GM23338 (cell line): ENCODE results near the gene TRAF3. TPM values are rescaled to one million over a fixed set of nuclear protein-coding genes. Genes with fewer than 3 reads are reported as not detected.

Experiments used
- ATAC-seq: fragments of 200-7000 bp; cut with Tn5 transposase; 3 replicates; pipeline ENCODE4 v1.9.1; 2020
- DNase-seq: peaks from one replicate; pipeline ENCODE4 v3.0.0-alpha.2; 2015; ENCODE audit warnings: low spot score
- H2AFZ ChIP-seq: fragments of 200-600 bp; sonication (generic); 2 replicates; pipeline ENCODE4 v1.8.0; 2016; ENCODE audit warnings: antibody characterized with exemption, mild to moderate bottlenecking, moderate library complexity
- H3F3A ChIP-seq: fragments of 200-600 bp; sonication (generic); replicated peaks from 2 replicates; pipeline ENCODE4 v1.8.0; 2017; ENCODE audit warnings: antibody characterized with exemption, mixed run types, low read depth
- H3K27ac ChIP-seq: fragments of 200-600 bp; sonication (generic); 2 replicates; pipeline ENCODE4 v1.6.1; 2016; ENCODE audit warnings: low read depth
- H3K27me3 ChIP-seq: fragments of 200-600 bp; sonication (generic); 2 replicates; pipeline ENCODE4 v1.8.0; 2016; ENCODE audit warnings: mild to moderate bottlenecking, mixed run types, moderate library complexity; ENCODE audit not compliant: insufficient read depth
- H3K36me3 ChIP-seq: fragments of 200-600 bp; sonication (generic); 2 replicates; pipeline ENCODE4 v1.8.0; 2016; ENCODE audit warnings: mild to moderate bottlenecking; ENCODE audit not compliant: insufficient read depth
- H3K4me1 ChIP-seq: fragments of 200-600 bp; sonication (generic); 2 replicates; pipeline ENCODE4 v1.8.0; 2016; ENCODE audit warnings: mild to moderate bottlenecking, moderate library complexity; ENCODE audit not compliant: insufficient read depth
- H3K4me2 ChIP-seq: fragments of 200-600 bp; sonication (generic); 2 replicates; pipeline ENCODE4 v1.7.1; 2017; ENCODE audit warnings: mixed run types
- H3K4me3 ChIP-seq: fragments of 200-600 bp; sonication (generic); 2 replicates; pipeline ENCODE4 v1.6.1; 2016; ENCODE audit warnings: mixed run types
- H3K79me2 ChIP-seq: fragments of 200-600 bp; sonication (generic); replicated peaks from 2 replicates; pipeline ENCODE4 v1.8.0; 2017; ENCODE audit warnings: mild to moderate bottlenecking; ENCODE audit not compliant: insufficient read depth
- H3K9me2 ChIP-seq: fragments of 200-600 bp; sonication (generic); 2 replicates; pipeline ENCODE4 v1.8.0; 2017; ENCODE audit not compliant: insufficient read depth
- H4K20me1 ChIP-seq: fragments of 200-600 bp; sonication (generic); replicated peaks from 2 replicates; pipeline ENCODE4 v1.8.0; 2017; ENCODE audit warnings: mild to moderate bottlenecking; ENCODE audit not compliant: insufficient read depth
- H3K27ac Mint-ChIP-seq: 2 replicates; pipeline ENCODE4 v1.8.0; 2020; ENCODE audit warnings: inconsistent platforms, mild to moderate bottlenecking, moderate library complexity, mixed read lengths
- H3K27me3 Mint-ChIP-seq: 3 replicates; pipeline ENCODE4 v1.8.0; 2022; ENCODE audit warnings: low read depth, mild to moderate bottlenecking, moderate library complexity, mixed read lengths, inconsistent platforms; ENCODE audit not compliant: insufficient read depth, poor library complexity
- H3K36me3 Mint-ChIP-seq: 3 replicates; pipeline ENCODE4 v1.8.0; 2021; ENCODE audit warnings: low read depth, mild to moderate bottlenecking, inconsistent platforms, moderate library complexity, mixed read lengths
- H3K4me1 Mint-ChIP-seq: 3 replicates; pipeline ENCODE4 v1.8.0; 2020; ENCODE audit warnings: mild to moderate bottlenecking, inconsistent platforms, mixed read lengths
- H3K4me3 Mint-ChIP-seq: 3 replicates; pipeline ENCODE4 v1.8.0; 2021; ENCODE audit warnings: moderate library complexity, mild to moderate bottlenecking, inconsistent platforms, mixed read lengths
- H3K9me3 Mint-ChIP-seq: 3 replicates; pipeline ENCODE4 v1.8.0; 2020; ENCODE audit warnings: moderate library complexity, mild to moderate bottlenecking, inconsistent platforms, mixed read lengths
- CREB1 ChIP-seq: fragments of 250-450 bp; sonication (Bioruptor Pico); IDR thresholded peaks from 2 replicates; pipeline ENCODE4 v1.5.0; 2020; ENCODE audit warnings: low read depth, mild to moderate bottlenecking, moderate library complexity
- EZH2 ChIP-seq: fragments of 200-600 bp; sonication (generic); IDR thresholded peaks from one replicate; pipeline ENCODE4 v1.8.0; 2017; ENCODE audit warnings: antibody characterized with exemption, mild to moderate bottlenecking, low read depth; ENCODE audit not compliant: unreplicated experiment
- EZH2phosphoT487 ChIP-seq: fragments of 200-600 bp; sonication (generic); IDR thresholded peaks from one replicate; pipeline ENCODE4 v1.8.1; 2018; ENCODE audit warnings: antibody characterized with exemption; ENCODE audit not compliant: unreplicated experiment
- JUNB ChIP-seq: IDR thresholded peaks from one replicate; pipeline ENCODE4 v1.6.1; 2016; ENCODE audit warnings: antibody characterized with exemption; ENCODE audit not compliant: unreplicated experiment
- NANOG ChIP-seq: IDR thresholded peaks from 2 replicates; pipeline ENCODE4 v1.6.1; 2016; ENCODE audit warnings: antibody characterized with exemption, borderline replicate concordance
- POLR2AphosphoS5 ChIP-seq: IDR thresholded peaks from 2 replicates; pipeline ENCODE4 v1.6.1; 2016; ENCODE audit warnings: antibody characterized with exemption, low read depth
- STAT1 ChIP-seq: IDR thresholded peaks from one replicate; pipeline ENCODE4 v1.6.1; 2016; ENCODE audit warnings: antibody characterized with exemption; ENCODE audit not compliant: unreplicated experiment
- ZNF114 ChIP-seq: fragments of 250-450 bp; sonication (Bioruptor Pico); IDR thresholded peaks from 2 replicates; pipeline ENCODE4 v1.5.0; 2020; ENCODE audit warnings: mild to moderate bottlenecking, moderate library complexity
- ZNF331 ChIP-seq: fragments of 250-450 bp; sonication (Bioruptor Pico); IDR thresholded peaks from 2 replicates; pipeline ENCODE4 v1.5.0; 2020; ENCODE audit warnings: low read depth, mild to moderate bottlenecking, moderate library complexity
- polyA plus RNA-seq: library from polyadenylated mRNA; unstranded; fragments of >200 nt; fragmentation: Nextera tagmentation; extraction: Ambion mirVana; gene quantifications from 2 replicates; pipeline ENCODE4 v1.2.1, GENCODE V29; 2016
- total RNA-seq: library from RNA; depleted of rRNA; stranded (reverse); fragments of >200 nt; shearing (Covaris generic); gene quantifications from 2 replicates; pipeline ENCODE4 v1.2.3, GENCODE V29; 2014
- TF ChIP-seq, protein P1 (sequence below), 2 experiments: fragments of 200-600 bp in 1 of 2; sonication (generic) in 1 of 2; conservative IDR thresholded peaks; 2 replicates each; pipeline versions ENCODE4 v1.5.1 to v1.6.1; 2016 to 2017; ENCODE audit warnings: antibody characterized with exemption in 2 of 2, low read depth in 2 of 2, mild to moderate bottlenecking in 2 of 2, moderate library complexity in 1 of 2
- TF ChIP-seq, protein P2 (sequence below): IDR thresholded peaks from 2 replicates; pipeline ENCODE4 v1.6.1; 2016; ENCODE audit warnings: antibody characterized with exemption
- TF ChIP-seq, protein P3 (sequence below): IDR thresholded peaks from one replicate; pipeline ENCODE4 v1.6.1; 2018; ENCODE audit warnings: antibody characterized with exemption; ENCODE audit not compliant: unreplicated experiment
- TF ChIP-seq, protein P4 (sequence below): fragments of 250-450 bp; sonication (Bioruptor Pico); IDR thresholded peaks from 2 replicates; pipeline ENCODE4 v1.5.0; 2020; ENCODE audit warnings: mild to moderate bottlenecking, moderate library complexity

TRAF3 gene
- total and polyA plus RNA-seq, 2 experiments from 2014 or later, result 3.7 to 9.3 TPM

DNA sequence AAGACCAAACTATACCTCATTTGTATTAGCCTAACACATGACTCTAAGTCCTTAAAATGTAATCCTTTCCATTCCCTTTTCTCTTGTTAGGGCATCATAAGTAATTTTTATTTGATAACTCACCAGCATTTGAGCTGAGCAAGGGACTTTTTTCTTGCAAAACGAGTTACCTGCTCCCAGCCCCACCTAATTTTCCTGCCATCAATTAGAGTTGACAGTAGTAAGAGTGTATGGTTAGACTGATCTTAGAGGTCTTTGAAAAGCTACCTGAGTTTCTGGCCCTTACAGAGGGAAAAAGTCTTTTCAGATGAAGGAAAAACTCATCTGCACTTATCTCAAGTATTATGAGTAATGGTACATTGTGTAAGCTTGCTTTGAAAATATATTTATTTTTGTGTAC, 111.5 kb downstream of the TRAF3 start:
- Mint-ChIP-seq H3K4me3 (no peak overlapping the region), H3K4me1 (peaks cover 6% of the 10 kb centered on the region; the same call in 1 of the 3 replicates), H3K27ac (no peak overlapping the region), H3K9me3 (no peaks in the 10 kb centered on the region), H3K36me3 (no peaks in the 10 kb centered on the region), H3K27me3 (no peaks in the 10 kb centered on the region)
- Histone ChIP-seq H3K4me1 (no peaks in the 10 kb centered on the region), H2AFZ (no peak overlapping the region), H3K9me2 (no peaks in the 10 kb centered on the region), H4K20me1 (no peaks in the 10 kb centered on the region), H3K36me3 (no peaks in the 10 kb centered on the region), H3K4me3 (no peak overlapping the region), H3K27ac (no peak overlapping the region), H3K27me3 (no peaks in the 10 kb centered on the region), H3K79me2 (no peaks in the 10 kb centered on the region), H3F3A (no peaks in the 10 kb centered on the region), H3K4me2 (no peak overlapping the region)
- TF ChIP-seq EZH2phosphoT487 (no peak), POLR2AphosphoS5 (no peak), ZNF331 (CRISPR knock-in tag) (no peak), CREB1 (CRISPR knock-in tag) (no peak), EZH2 (no peak), JUNB (no peak), NANOG (no peak), ZNF114 (no peak), STAT1 (no peak)
- TF ChIP-seq, protein P1, sequence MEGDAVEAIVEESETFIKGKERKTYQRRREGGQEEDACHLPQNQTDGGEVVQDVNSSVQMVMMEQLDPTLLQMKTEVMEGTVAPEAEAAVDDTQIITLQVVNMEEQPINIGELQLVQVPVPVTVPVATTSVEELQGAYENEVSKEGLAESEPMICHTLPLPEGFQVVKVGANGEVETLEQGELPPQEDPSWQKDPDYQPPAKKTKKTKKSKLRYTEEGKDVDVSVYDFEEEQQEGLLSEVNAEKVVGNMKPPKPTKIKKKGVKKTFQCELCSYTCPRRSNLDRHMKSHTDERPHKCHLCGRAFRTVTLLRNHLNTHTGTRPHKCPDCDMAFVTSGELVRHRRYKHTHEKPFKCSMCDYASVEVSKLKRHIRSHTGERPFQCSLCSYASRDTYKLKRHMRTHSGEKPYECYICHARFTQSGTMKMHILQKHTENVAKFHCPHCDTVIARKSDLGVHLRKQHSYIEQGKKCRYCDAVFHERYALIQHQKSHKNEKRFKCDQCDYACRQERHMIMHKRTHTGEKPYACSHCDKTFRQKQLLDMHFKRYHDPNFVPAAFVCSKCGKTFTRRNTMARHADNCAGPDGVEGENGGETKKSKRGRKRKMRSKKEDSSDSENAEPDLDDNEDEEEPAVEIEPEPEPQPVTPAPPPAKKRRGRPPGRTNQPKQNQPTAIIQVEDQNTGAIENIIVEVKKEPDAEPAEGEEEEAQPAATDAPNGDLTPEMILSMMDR (conservative IDR thresholded peaks at IDR 0.05; ENCODE audit: low read depth in 2 of 2), result no peak
- TF ChIP-seq, protein P2, sequence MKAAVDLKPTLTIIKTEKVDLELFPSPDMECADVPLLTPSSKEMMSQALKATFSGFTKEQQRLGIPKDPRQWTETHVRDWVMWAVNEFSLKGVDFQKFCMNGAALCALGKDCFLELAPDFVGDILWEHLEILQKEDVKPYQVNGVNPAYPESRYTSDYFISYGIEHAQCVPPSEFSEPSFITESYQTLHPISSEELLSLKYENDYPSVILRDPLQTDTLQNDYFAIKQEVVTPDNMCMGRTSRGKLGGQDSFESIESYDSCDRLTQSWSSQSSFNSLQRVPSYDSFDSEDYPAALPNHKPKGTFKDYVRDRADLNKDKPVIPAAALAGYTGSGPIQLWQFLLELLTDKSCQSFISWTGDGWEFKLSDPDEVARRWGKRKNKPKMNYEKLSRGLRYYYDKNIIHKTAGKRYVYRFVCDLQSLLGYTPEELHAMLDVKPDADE, result no peak
- TF ChIP-seq, protein P3, sequence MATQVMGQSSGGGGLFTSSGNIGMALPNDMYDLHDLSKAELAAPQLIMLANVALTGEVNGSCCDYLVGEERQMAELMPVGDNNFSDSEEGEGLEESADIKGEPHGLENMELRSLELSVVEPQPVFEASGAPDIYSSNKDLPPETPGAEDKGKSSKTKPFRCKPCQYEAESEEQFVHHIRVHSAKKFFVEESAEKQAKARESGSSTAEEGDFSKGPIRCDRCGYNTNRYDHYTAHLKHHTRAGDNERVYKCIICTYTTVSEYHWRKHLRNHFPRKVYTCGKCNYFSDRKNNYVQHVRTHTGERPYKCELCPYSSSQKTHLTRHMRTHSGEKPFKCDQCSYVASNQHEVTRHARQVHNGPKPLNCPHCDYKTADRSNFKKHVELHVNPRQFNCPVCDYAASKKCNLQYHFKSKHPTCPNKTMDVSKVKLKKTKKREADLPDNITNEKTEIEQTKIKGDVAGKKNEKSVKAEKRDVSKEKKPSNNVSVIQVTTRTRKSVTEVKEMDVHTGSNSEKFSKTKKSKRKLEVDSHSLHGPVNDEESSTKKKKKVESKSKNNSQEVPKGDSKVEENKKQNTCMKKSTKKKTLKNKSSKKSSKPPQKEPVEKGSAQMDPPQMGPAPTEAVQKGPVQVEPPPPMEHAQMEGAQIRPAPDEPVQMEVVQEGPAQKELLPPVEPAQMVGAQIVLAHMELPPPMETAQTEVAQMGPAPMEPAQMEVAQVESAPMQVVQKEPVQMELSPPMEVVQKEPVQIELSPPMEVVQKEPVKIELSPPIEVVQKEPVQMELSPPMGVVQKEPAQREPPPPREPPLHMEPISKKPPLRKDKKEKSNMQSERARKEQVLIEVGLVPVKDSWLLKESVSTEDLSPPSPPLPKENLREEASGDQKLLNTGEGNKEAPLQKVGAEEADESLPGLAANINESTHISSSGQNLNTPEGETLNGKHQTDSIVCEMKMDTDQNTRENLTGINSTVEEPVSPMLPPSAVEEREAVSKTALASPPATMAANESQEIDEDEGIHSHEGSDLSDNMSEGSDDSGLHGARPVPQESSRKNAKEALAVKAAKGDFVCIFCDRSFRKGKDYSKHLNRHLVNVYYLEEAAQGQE, result no peak
- TF ChIP-seq, protein P4, sequence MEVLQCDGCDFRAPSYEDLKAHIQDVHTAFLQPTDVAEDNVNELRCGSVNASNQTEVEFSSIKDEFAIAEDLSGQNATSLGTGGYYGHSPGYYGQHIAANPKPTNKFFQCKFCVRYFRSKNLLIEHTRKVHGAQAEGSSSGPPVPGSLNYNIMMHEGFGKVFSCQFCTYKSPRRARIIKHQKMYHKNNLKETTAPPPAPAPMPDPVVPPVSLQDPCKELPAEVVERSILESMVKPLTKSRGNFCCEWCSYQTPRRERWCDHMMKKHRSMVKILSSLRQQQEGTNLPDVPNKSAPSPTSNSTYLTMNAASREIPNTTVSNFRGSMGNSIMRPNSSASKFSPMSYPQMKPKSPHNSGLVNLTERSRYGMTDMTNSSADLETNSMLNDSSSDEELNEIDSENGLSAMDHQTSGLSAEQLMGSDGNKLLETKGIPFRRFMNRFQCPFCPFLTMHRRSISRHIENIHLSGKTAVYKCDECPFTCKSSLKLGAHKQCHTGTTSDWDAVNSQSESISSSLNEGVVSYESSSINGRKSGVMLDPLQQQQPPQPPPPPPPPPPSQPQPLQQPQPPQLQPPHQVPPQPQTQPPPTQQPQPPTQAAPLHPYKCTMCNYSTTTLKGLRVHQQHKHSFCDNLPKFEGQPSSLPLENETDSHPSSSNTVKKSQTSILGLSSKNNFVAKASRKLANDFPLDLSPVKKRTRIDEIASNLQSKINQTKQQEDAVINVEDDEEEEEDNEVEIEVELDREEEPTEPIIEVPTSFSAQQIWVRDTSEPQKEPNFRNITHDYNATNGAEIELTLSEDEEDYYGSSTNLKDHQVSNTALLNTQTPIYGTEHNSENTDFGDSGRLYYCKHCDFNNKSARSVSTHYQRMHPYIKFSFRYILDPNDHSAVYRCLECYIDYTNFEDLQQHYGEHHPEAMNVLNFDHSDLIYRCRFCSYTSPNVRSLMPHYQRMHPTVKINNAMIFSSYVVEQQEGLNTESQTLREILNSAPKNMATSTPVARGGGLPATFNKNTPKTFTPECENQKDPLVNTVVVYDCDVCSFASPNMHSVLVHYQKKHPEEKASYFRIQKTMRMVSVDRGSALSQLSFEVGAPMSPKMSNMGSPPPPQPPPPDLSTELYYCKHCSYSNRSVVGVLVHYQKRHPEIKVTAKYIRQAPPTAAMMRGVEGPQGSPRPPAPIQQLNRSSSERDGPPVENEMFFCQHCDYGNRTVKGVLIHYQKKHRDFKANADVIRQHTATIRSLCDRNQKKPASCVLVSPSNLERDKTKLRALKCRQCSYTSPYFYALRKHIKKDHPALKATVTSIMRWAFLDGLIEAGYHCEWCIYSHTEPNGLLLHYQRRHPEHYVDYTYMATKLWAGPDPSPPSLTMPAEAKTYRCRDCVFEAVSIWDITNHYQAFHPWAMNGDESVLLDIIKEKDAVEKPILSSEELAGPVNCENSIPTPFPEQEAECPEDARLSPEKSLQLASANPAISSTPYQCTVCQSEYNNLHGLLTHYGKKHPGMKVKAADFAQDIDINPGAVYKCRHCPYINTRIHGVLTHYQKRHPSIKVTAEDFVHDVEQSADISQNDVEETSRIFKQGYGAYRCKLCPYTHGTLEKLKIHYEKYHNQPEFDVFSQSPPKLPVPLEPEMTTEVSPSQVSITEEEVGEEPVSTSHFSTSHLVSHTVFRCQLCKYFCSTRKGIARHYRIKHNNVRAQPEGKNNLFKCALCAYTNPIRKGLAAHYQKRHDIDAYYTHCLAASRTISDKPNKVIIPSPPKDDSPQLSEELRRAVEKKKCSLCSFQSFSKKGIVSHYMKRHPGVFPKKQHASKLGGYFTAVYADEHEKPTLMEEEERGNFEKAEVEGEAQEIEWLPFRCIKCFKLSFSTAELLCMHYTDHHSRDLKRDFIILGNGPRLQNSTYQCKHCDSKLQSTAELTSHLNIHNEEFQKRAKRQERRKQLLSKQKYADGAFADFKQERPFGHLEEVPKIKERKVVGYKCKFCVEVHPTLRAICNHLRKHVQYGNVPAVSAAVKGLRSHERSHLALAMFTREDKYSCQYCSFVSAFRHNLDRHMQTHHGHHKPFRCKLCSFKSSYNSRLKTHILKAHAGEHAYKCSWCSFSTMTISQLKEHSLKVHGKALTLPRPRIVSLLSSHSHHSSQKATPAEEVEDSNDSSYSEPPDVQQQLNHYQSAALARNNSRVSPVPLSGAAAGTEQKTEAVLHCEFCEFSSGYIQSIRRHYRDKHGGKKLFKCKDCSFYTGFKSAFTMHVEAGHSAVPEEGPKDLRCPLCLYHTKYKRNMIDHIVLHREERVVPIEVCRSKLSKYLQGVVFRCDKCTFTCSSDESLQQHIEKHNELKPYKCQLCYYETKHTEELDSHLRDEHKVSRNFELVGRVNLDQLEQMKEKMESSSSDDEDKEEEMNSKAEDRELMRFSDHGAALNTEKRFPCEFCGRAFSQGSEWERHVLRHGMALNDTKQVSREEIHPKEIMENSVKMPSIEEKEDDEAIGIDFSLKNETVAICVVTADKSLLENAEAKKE (CRISPR knock-in tag), result no peak
- DNase-seq (no peak), ATAC-seq (no peak)
